GM04503 (cell line): ENCODE results near the gene DELE1.
"Not testable (repeated sequence)": the region's sequence is repeated elsewhere in the genome, so short reads cannot be mapped to it uniquely, and the experiment has no call there.

Experiments used
- DNase-seq: peaks from one replicate; pipeline ENCODE4 v3.0.0-alpha.2; 2012; ENCODE audit warnings: low read depth

DELE1 gene

GRCh38 chr5:141889282-141889871 lies 34.3 kb upstream of the DELE1 start:
- no peak for DNase-seq

- DNase-seq, result not testable (repeated sequence)
These were observed 33.2 kb upstream of the DELE1 start for GRCh38 chr5:141890429-141890828.

- no peak for DNase-seq
These were observed 26.2 kb upstream of the DELE1 start for GRCh38 chr5:141897425-141897824.

GRCh38 chr5:141898448-141899049 lies 25.1 kb upstream of the DELE1 start:
- DNase-seq, result no peak

GRCh38 chr5:141902015-141902814 lies 21.5 kb upstream of the DELE1 start:
- no peak for DNase-seq

- no peak for DNase-seq
These were observed 20.4 kb upstream of the DELE1 start for GRCh38 chr5:141903261-141903660.

- no peak for DNase-seq
These were observed 19.1 kb upstream of the DELE1 start for GRCh38 chr5:141904551-141904950.

- DNase-seq, result no peak
These were observed 17.2 kb upstream of the DELE1 start for GRCh38 chr5:141906517-141906916.

GRCh38 chr5:141906972-141907371 lies 16.7 kb upstream of the DELE1 start:
- no peak for DNase-seq

- DNase-seq, result peak; percentile 10
These were observed 14.9 kb upstream of the DELE1 start for GRCh38 chr5:141908796-141909195.

- DNase-seq, result no peak
These were observed 14.5 kb upstream of the DELE1 start for GRCh38 chr5:141909212-141909611.

GRCh38 chr5:141910271-141910673 lies 13.4 kb upstream of the DELE1 start:
- DNase-seq, result peak; percentile 26

- no peak for DNase-seq
These were observed 10.0 kb upstream of the DELE1 start for GRCh38 chr5:141913560-141914198.

GRCh38 chr5:141914199-141914743 lies 9.4 kb upstream of the DELE1 start:
- no peak for DNase-seq

GRCh38 chr5:141914797-141915196 lies 8.9 kb upstream of the DELE1 start:
- DNase-seq, result no peak

- DNase-seq, result no peak
These were observed 7.8 kb upstream of the DELE1 start for GRCh38 chr5:141915881-141916336.

- DNase-seq, result no peak
These were observed 7.1 kb upstream of the DELE1 start for GRCh38 chr5:141916522-141916921.

GRCh38 chr5:141917760-141918159 lies 5.9 kb upstream of the DELE1 start:
- no peak for DNase-seq

- no peak for DNase-seq
These were observed 4.2 kb upstream of the DELE1 start for GRCh38 chr5:141919218-141920119.

- DNase-seq, result no peak
These were observed 2.9 kb upstream of the DELE1 start for GRCh38 chr5:141920771-141921170.

GRCh38 chr5:141922827-141923447 lies 734 bp upstream of the DELE1 start:
- not testable (repeated sequence) for DNase-seq
